SK-N-SH treated with all-trans-retinoic acid at 6 μM for 48 hours (cell line): ENCODE measurements around the gene TFPI.

Experiments
- ATAC-seq: fragments of 200-7000 bp; cut with Tn5 transposase; 3 replicates; pipeline ENCODE4 v1.9.1; 2020; ENCODE audit warnings: mild to moderate bottlenecking, moderate library complexity
- ARNTL ChIP-seq: fragments of 450-650 bp; formaldehyde crosslinking; IDR thresholded peaks from 2 replicates; pipeline ENCODE4 v1.5.0; 2020; ENCODE audit warnings: low read depth, mild to moderate bottlenecking, moderate library complexity, borderline replicate concordance
- BACH2 ChIP-seq: fragments of 250-450 bp; sonication (Bioruptor Pico); IDR thresholded peaks from 2 replicates; pipeline ENCODE4 v1.9.0; 2021; ENCODE audit warnings: mild to moderate bottlenecking, borderline replicate concordance
- CSDC2 ChIP-seq: fragments of 250-450 bp; sonication (Bioruptor Pico); IDR thresholded peaks from 2 replicates; pipeline ENCODE4 v1.5.0; 2020; ENCODE audit warnings: mild to moderate bottlenecking, moderate library complexity
- CSRNP3 ChIP-seq: fragments of 250-450 bp; sonication (Bioruptor Pico); IDR thresholded peaks from 2 replicates; pipeline ENCODE4 v1.5.1; 2021; ENCODE audit warnings: mild to moderate bottlenecking, moderate library complexity
- ESRRG ChIP-seq: fragments of 250-450 bp; sonication (Bioruptor Pico); IDR thresholded peaks from 2 replicates; pipeline ENCODE4 v1.6.1; 2021; ENCODE audit warnings: mild to moderate bottlenecking
- GLIS3 ChIP-seq: fragments of 250-450 bp; sonication (Bioruptor Pico); IDR thresholded peaks from 2 replicates; pipeline ENCODE4 v1.5.0; 2020; ENCODE audit warnings: mild to moderate bottlenecking, moderate library complexity
- ISL1 ChIP-seq: fragments of 250-450 bp; sonication (Bioruptor Pico); IDR thresholded peaks from 2 replicates; pipeline ENCODE4 v2.1.2; 2022; ENCODE audit warnings: mild to moderate bottlenecking, moderate library complexity
- OSR1 ChIP-seq: fragments of 250-450 bp; sonication (Bioruptor Pico); IDR thresholded peaks from 2 replicates; pipeline ENCODE4 v1.8.0; 2022; ENCODE audit warnings: moderate library complexity, mild to moderate bottlenecking, inconsistent platforms
- PATZ1 ChIP-seq: fragments of 250-450 bp; sonication (Bioruptor Pico); IDR thresholded peaks from 2 replicates; pipeline ENCODE4 v1.8.0; 2020; ENCODE audit warnings: mild to moderate bottlenecking, moderate library complexity, borderline replicate concordance
- POU6F1 ChIP-seq: fragments of 250-450 bp; sonication (Bioruptor Pico); IDR thresholded peaks from 2 replicates; pipeline ENCODE4 v1.8.0; 2021; ENCODE audit warnings: low read depth, mild to moderate bottlenecking, moderate library complexity, borderline replicate concordance
- PPARA ChIP-seq: fragments of 250-450 bp; sonication (Bioruptor Pico); IDR thresholded peaks from 2 replicates; pipeline ENCODE4 v1.5.0; 2020; ENCODE audit warnings: mild to moderate bottlenecking, borderline replicate concordance
- RARB ChIP-seq: fragments of 250-450 bp; sonication (Bioruptor Pico); IDR thresholded peaks from 2 replicates; pipeline ENCODE4 v1.8.0; 2021; ENCODE audit warnings: mild to moderate bottlenecking, moderate library complexity
- SNAI2 ChIP-seq: fragments of 250-450 bp; sonication (Bioruptor Pico); IDR thresholded peaks from 2 replicates; pipeline ENCODE4 v1.5.0; 2020; ENCODE audit warnings: mild to moderate bottlenecking, moderate library complexity
- TCF4 ChIP-seq: fragments of 250-450 bp; sonication (Bioruptor Pico); IDR thresholded peaks from 2 replicates; pipeline ENCODE4 v1.8.0; 2021; ENCODE audit warnings: mild to moderate bottlenecking, moderate library complexity, borderline replicate concordance
- TOX ChIP-seq: fragments of 250-450 bp; sonication (Bioruptor Pico); IDR thresholded peaks from 2 replicates; pipeline ENCODE4 v1.8.0; 2021; ENCODE audit warnings: mild to moderate bottlenecking, moderate library complexity, borderline replicate concordance
- TSHZ2 ChIP-seq: fragments of 250-450 bp; sonication (Bioruptor Pico); IDR thresholded peaks from 2 replicates; pipeline ENCODE4 v1.5.0; 2020; ENCODE audit warnings: mild to moderate bottlenecking, moderate library complexity
- ZFP3 ChIP-seq: fragments of 250-450 bp; sonication (Bioruptor Pico); IDR thresholded peaks from 2 replicates; pipeline ENCODE4 v1.5.0; 2020; ENCODE audit warnings: mild to moderate bottlenecking, moderate library complexity
- ZFP30 ChIP-seq: fragments of 450-650 bp; formaldehyde crosslinking; IDR thresholded peaks from 2 replicates; pipeline ENCODE4 v1.5.0; 2022; ENCODE audit warnings: mild to moderate bottlenecking, moderate library complexity
- ZNF565 ChIP-seq: fragments of 450-650 bp; formaldehyde crosslinking; conservative IDR thresholded peaks from 2 replicates; pipeline ENCODE4 v1.5.0; 2020; ENCODE audit warnings: low read depth, mild to moderate bottlenecking, moderate library complexity
- ZNF70 ChIP-seq: fragments of 450-650 bp; formaldehyde crosslinking; IDR thresholded peaks from 2 replicates; pipeline ENCODE4 v1.5.0; 2020; ENCODE audit warnings: mild to moderate bottlenecking, moderate library complexity
- ZNF8 ChIP-seq: fragments of 450-650 bp; formaldehyde crosslinking; IDR thresholded peaks from 2 replicates; pipeline ENCODE4 v1.5.0; 2020; ENCODE audit warnings: mild to moderate bottlenecking, moderate library complexity

Gene TFPI

GRCh38 chr2:187504312-187504921 is 49.8 kb downstream of the TFPI start:
- 0 out of 2 replicates have a peak, but pooled peaks have one; percentile 17 for TF ChIP-seq TSHZ2 (CRISPR knock-in tag)
- TF ChIP-seq ISL1 (CRISPR knock-in tag), result no peak
- peak; percentile 58; the same call in 1 of the 2 replicates for TF ChIP-seq TCF4 (CRISPR knock-in tag)
- ATAC-seq, result peak; percentile 26; the same call in 1 of the 3 replicates

GRCh38 chr2:187503700-187504099 is 50.5 kb downstream of the TFPI start:
- no peak for ATAC-seq
- TF ChIP-seq ARNTL (CRISPR knock-in tag) (no peak), TCF4 (CRISPR knock-in tag) (no peak), ZFP30 (CRISPR knock-in tag) (no peak), PATZ1 (CRISPR knock-in tag) (no peak), OSR1 (CRISPR knock-in tag) (no peak), POU6F1 (CRISPR knock-in tag) (no peak), BACH2 (no peak), ZNF70 (CRISPR knock-in tag) (no peak), ZNF565 (CRISPR knock-in tag) (no peak)
- TF ChIP-seq, all 23 proteins: peak for 0

- TF ChIP-seq TSHZ2 (CRISPR knock-in tag) (no peak), TCF4 (CRISPR knock-in tag) (no peak), ISL1 (CRISPR knock-in tag) (no peak), PATZ1 (CRISPR knock-in tag) (no peak), ESRRG (no peak), PPARA (CRISPR knock-in tag) (no peak), GLIS3 (no peak), ZNF8 (CRISPR knock-in tag) (no peak), CSDC2 (CRISPR knock-in tag) (no peak), RARB (CRISPR knock-in tag) (no peak), TOX (no peak), ZFP30 (CRISPR knock-in tag) (no peak), ARNTL (CRISPR knock-in tag) (no peak), SNAI2 (CRISPR knock-in tag) (no peak), CSRNP3 (CRISPR knock-in tag) (no peak), ZFP3 (CRISPR knock-in tag) (no peak), OSR1 (CRISPR knock-in tag) (no peak), BACH2 (no peak)
- no peak for ATAC-seq
These were observed 51.8 kb downstream of the TFPI start for GRCh38 chr2:187502467-187502866.
